KG1 (cell line): Measurements from ENCODE around the gene FGGY.

ENCODE experiments used
- DNase-seq: peaks from one replicate; lab custom pipeline; 2025; lab: John Stamatoyannopoulos, UW

FGGY gene

GRCh38 chr1:59766227-59766855 lies 469.4 kb downstream of the FGGY start:
- DNase-seq: no peak

DNA sequence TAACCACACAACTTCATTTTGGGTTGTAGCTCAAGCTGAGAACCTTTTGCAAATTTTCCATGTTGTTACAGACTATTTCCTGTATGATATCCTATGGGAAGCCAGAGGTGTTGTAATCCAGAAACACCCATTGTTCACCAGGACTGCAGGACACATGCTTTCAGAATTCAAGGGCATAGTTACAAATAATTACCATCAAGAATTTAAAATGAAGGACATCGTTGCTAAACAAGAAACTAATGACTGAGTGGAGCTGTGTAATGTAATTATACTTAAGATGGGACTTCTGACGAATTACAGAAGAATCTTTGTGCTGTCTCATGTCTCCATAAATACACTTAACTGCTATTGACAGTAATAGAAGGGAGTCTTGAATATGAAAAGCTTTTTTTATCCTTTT lies 470.2 kb downstream of the FGGY start:
- no peak for DNase-seq

DNA sequence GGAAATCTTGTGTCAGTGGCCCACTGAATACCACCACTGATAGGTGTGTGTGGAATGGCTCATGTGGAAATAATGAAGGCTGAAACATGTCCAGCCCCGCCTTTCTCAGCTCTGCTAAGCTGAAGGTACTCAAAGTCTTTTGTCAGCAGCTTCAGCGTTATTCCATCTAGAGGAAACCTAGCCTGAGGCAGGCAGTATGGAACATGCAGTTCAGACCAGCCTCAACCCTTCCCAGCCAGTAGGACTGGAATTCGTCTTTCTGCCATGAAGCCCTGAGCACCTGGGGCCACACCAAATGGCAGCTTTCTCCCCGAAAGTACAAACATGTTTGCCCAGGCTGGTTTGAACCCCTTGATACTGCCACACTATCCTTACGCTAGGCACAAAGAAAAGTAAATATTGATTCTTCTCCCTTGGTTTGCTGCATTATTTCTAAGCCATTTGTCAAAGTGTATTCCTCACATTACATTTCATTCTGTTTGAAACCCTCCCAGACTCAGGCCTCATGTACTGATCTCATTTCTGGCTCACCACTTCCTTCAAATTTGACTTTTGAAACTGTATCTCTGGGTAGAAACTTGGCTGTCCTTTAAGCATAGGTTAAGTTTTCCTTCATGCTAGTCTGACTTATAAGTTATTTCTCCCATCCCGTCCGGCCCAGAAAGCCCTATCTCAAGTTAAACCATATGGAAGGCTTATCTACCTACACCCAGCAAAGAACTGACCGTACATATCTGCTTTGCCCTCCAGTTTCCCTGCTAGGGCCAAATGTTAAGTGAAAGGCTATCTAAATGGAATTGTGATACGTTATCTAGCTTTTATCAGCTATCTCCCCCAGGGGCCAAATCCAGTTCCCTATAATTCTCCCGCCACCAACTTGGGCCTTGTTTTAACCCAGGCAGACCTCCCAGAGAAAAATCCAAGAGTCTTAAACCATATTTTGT lies 472.2 kb downstream of the FGGY start:
- DNase-seq: no peak

- no peak for DNase-seq
These were observed 472.8 kb downstream of the FGGY start for GRCh38 chr1:59769736-59770095.

DNA sequence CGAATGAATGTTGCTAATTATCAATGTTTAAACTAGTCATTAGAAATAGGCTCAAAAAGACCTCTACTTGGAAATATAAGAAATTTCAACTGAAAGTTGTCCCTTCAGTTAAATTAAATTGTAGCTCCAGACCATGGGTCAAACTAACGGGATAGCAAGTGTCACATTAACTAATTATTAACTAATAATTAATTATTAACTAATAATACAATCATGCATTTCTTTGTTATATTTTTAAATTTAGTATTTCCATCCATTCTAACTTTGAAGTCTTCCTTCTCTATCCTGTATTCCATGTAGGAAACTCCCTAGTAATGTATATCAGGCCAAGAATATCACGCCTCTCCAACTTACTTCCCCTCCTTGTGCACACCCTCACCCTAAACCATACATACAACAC lies 474.5 kb downstream of the FGGY start:
- no peak for DNase-seq

DNA sequence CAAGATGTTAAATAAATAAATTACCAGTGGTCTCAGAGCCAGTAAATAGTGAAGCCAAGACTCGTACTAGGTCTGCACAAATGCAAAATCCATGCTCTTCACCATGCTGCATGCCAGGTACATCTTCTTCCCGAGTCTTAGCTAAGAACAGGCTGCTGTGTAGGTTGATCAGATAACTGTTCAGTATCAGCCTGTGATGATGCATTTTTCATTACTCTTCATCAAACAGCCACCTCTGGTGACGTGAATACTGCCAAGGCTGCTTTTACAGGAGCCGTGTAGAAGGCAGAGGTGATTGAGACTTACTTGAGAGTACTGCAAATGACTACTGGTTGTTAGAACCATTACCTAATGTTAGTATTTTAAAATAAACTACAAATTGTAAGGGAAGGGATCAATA lies 478.6 kb downstream of the FGGY start:
- no peak for DNase-seq

- no peak for DNase-seq
These were observed 480.3 kb downstream of the FGGY start for GRCh38 chr1:59776960-59777852.

- DNase-seq: no peak
These were observed 483.1 kb downstream of the FGGY start for GRCh38 chr1:59779949-59780348.

- DNase-seq: no peak
These were observed 491.9 kb downstream of the FGGY start for GRCh38 chr1:59788825-59789224.

DNA sequence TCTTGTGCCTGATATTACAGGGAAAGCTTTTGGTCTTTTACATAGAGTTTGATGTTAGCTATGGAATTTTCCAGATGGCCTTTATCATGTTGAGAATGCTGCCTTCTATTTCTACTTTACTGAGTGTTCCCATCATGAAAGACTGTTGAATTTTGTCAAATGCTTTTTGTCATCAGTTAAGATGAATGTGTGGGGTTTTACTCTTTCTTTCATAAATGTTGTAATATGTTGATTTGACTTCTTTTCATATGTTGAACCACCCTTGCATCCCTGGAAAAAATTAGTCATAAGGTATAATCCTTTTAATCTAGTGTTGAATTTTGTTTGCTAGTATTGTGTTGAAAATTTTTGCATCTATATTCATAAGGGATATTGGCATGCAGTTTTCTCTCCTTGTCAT lies 501.7 kb downstream of the FGGY start:
- DNase-seq: no peak

DNA sequence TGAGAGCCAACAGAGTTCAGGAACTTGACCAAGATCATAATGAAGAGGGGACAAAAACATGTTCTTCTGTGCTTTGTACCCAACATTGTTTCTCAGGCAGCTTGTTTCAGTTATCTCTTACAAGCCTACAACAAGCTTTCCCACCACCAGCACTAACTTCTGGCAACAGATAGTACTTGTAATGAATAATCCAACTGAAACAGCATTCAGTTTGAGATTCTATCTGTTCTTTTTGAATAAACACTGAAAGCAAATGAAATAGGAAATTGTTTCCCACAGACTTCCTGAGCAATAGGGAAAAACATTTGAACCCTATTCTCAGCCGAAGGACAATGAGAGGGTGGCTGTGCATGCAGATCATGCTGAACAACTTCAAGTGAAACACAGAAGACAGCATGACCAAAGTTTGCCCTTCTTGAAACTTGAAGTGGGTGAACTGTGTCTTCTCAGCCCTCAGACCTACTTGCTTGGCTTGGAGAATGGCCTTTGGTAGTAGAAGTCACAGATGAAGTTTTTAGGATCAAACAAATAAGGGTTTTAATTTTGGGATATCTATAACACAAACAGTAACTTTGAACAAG lies 506.7 kb downstream of the FGGY start:
- no peak for DNase-seq

- no peak for DNase-seq
These were observed 507.4 kb downstream of the FGGY start for GRCh38 chr1:59804301-59804700.

GRCh38 chr1:59805554-59805953 lies 508.7 kb downstream of the FGGY start:
- DNase-seq: no peak
